Trophoblast cell (in vitro differentiated cells and primary cell): ENCODE data around the gene TMEM179B.

Source experiments
- DNase-seq, 2 donors: peaks; one replicate each; pipeline ENCODE4 v3.0.0-alpha.2; 2016
- H2AFZ ChIP-seq: 2 replicates; pipeline ENCODE4 v1.6.1; 2013; ENCODE audit warnings: low read length, moderate library complexity, mild to moderate bottlenecking; ENCODE audit not compliant: insufficient read depth, poor library complexity
- H2AK5ac ChIP-seq: 2 replicates; pipeline ENCODE4 v1.6.1; 2013; ENCODE audit warnings: mild to moderate bottlenecking, low read length
- H2BK120ac ChIP-seq: 2 replicates; pipeline ENCODE4 v1.6.1; 2013; ENCODE audit warnings: low read length, mild to moderate bottlenecking, moderate library complexity; ENCODE audit not compliant: insufficient read depth, poor library complexity
- H2BK12ac ChIP-seq: 2 replicates; pipeline ENCODE4 v1.6.1; 2013; ENCODE audit warnings: mild to moderate bottlenecking, low read length, moderate library complexity
- H2BK5ac ChIP-seq: 2 replicates; pipeline ENCODE4 v1.6.1; 2013; ENCODE audit warnings: low read length, low read depth, moderate library complexity, mild to moderate bottlenecking; ENCODE audit not compliant: poor library complexity
- H3K14ac ChIP-seq: 2 replicates; pipeline ENCODE4 v1.6.1; 2013; ENCODE audit warnings: mild to moderate bottlenecking, low read length
- H3K18ac ChIP-seq: 2 replicates; pipeline ENCODE4 v1.6.1; 2013; ENCODE audit warnings: mild to moderate bottlenecking, low read length
- H3K23ac ChIP-seq: 2 replicates; pipeline ENCODE4 v1.6.1; 2013; ENCODE audit warnings: low read length
- H3K27ac ChIP-seq: 2 replicates; pipeline ENCODE4 v1.5.1; 2013; ENCODE audit warnings: low read depth, mild to moderate bottlenecking, inconsistent platforms, low read length, moderate library complexity
- H3K27me3 ChIP-seq: 2 replicates; pipeline ENCODE4 v1.6.1; 2013; ENCODE audit warnings: inconsistent platforms, mild to moderate bottlenecking, low read length, moderate library complexity; ENCODE audit not compliant: insufficient read depth
- H3K36me3 ChIP-seq, 2 experiments: 1 replicate in 1 of 2; 2 replicates in 1 of 2; pipeline ENCODE4 v1.6.1; 2013; ENCODE audit warnings: low read length in 2 of 2, mild to moderate bottlenecking in 2 of 2, moderate library complexity in 1 of 2; ENCODE audit not compliant: insufficient read depth in 2 of 2, control insufficient read depth in 1 of 2
- H3K4ac ChIP-seq: 2 replicates; pipeline ENCODE4 v1.6.1; 2013; ENCODE audit warnings: low read depth, mild to moderate bottlenecking, low read length, moderate library complexity
- H3K4me1 ChIP-seq, 2 experiments: 1 replicate in 1 of 2; 2 replicates in 1 of 2; pipeline ENCODE4 v1.6.1; 2013; ENCODE audit warnings: low read length in 2 of 2, mild to moderate bottlenecking in 2 of 2, moderate library complexity in 1 of 2; ENCODE audit not compliant: insufficient read depth in 2 of 2, control insufficient read depth in 1 of 2
- H3K4me2 ChIP-seq: 2 replicates; pipeline ENCODE4 v1.6.1; 2013; ENCODE audit warnings: inconsistent platforms, mild to moderate bottlenecking, low read length, moderate library complexity
- H3K4me3 ChIP-seq: 2 replicates; pipeline ENCODE4 v1.5.1; 2013; ENCODE audit warnings: mild to moderate bottlenecking, low read depth, low read length, inconsistent platforms
- H3K79me1 ChIP-seq: one replicate; pipeline ENCODE4 v1.6.1; 2013; ENCODE audit warnings: low read length
- H3K79me2 ChIP-seq: 2 replicates; pipeline ENCODE4 v1.6.1; 2013; ENCODE audit warnings: low read length, mild to moderate bottlenecking; ENCODE audit not compliant: control insufficient read depth, insufficient read depth, poor library complexity
- H3K9ac ChIP-seq: 2 replicates; pipeline ENCODE4 v1.6.1; 2013; ENCODE audit warnings: mild to moderate bottlenecking, low read length
- H3K9me3 ChIP-seq: 2 replicates; pipeline ENCODE4 v1.6.1; 2013; ENCODE audit warnings: low read depth, mild to moderate bottlenecking, control low read depth, inconsistent platforms, low read length; ENCODE audit not compliant: insufficient read depth
- H4K12ac ChIP-seq: 2 replicates; pipeline ENCODE4 v1.6.1; 2013; ENCODE audit warnings: low read depth, mild to moderate bottlenecking, low read length, moderate library complexity
- H4K8ac ChIP-seq: 2 replicates; pipeline ENCODE4 v1.6.1; 2013; ENCODE audit warnings: low read depth, mild to moderate bottlenecking, low read length, moderate library complexity
- H4K91ac ChIP-seq: one replicate; pipeline ENCODE4 v1.6.1; 2013; ENCODE audit warnings: low read depth, mild to moderate bottlenecking, low read length, moderate library complexity
- WGBS: extraction: QIAGEN DNeasy Blood & Tissue Kit; methylation state at CpG from one replicate; pipeline ENCODE4 v1.1.7; 2013; ENCODE audit warnings: missing lambda C conversion rate; ENCODE audit not compliant: insufficient read length, insufficient coverage; ENCODE audit errors: extremely low coverage; 5-methylcytosine and 5-hydroxymethylcytosine counted together

The TMEM179B gene

DNA sequence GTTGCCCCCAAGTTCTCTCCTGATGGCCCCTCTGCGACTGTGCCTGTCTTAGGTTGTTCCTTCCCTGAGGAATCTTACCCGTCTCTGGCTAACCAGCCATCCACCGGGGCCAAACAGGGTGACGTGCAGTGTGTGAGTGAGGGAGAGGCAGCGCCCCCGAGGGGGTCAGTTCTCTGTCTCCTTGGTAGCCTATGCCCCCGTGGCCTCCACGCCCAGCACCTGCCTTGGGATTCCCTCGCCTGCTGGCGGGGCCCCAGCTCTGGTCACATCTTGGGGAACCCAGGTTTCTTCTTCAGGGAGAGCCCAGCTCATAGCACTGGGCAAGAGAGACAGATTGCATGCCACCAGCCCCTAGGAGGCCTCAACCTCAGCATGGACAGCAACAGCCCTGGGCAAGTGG, 12.3 kb downstream of the TMEM179B start:
- Histone ChIP-seq H3K36me3 (peaks cover 72 to 82% of the 10 kb centered on the region in 2 experiments), H3K4me1 (peaks cover 2 to 3% of the 10 kb centered on the region in 2 experiments), H3K79me2 (peaks cover 2% of the 10 kb centered on the region), H3K9me3 (peaks cover 1% of the 10 kb centered on the region), H4K12ac (no peak overlapping the region), H4K8ac (no peak overlapping the region), H2BK12ac (no peak overlapping the region), H3K27me3 (no peaks in the 10 kb centered on the region), H3K4me2 (no peak overlapping the region), H3K4me3 (no peak overlapping the region), H3K14ac (no peak overlapping the region), H2AFZ (no peak overlapping the region), H3K27ac (no peak overlapping the region), H2BK5ac (no peak overlapping the region), H3K23ac (no peak overlapping the region), H2AK5ac (no peak overlapping the region), H2BK120ac (no peak overlapping the region), H3K79me1 (no peaks in the 10 kb centered on the region), H4K91ac (no peak overlapping the region), H3K9ac (no peak overlapping the region), H3K4ac (no peak overlapping the region), H3K18ac (no peak overlapping the region)
- no peak for DNase-seq
- no CpG with 5 or more reads among the region's 10 CpGs for WGBS

DNA sequence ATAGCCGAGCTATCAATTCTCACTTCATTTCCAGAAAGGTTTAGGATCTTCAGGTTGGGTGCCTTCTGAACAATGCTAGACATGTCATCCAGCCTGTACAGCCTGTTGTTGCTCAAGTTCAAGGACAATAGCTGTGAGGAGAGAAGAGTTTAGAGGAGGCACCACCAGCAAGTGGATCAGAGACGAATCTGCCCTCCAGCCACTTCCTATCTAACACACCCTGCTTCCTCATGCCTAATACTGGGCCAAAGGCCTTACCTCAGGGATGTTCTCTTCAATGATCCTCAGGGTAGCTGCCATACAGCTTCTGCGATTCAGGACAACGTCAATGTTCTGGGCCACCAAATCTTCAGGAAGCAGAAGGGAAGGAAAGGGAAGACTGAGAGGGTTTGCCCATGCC, 13.9 kb downstream of the TMEM179B start:
- H4K8ac ChIP-seq = no peak overlapping the region
- H3K4me3 ChIP-seq = no peak overlapping the region
- H2BK12ac ChIP-seq = no peak overlapping the region
- H3K14ac ChIP-seq = no peak overlapping the region
- H3K4ac ChIP-seq = no peak overlapping the region
- H3K4me1 ChIP-seq = peaks cover 4 to 5% of the 10 kb centered on the region in 2 experiments
- peaks cover 8% of the 10 kb centered on the region for H3K79me1 ChIP-seq
- H3K23ac ChIP-seq = no peak overlapping the region
- H2AFZ ChIP-seq = no peak overlapping the region
- DNase-seq = peak; percentile 95 to 97
- H3K18ac ChIP-seq = no peak overlapping the region
- no peak overlapping the region for H2AK5ac ChIP-seq
- WGBS = no CpG with 5 or more reads among the region's 4 CpGs
- H2BK5ac ChIP-seq = no peak overlapping the region
- no peak overlapping the region for H4K12ac ChIP-seq
- H3K9ac ChIP-seq = no peak overlapping the region
- no peak overlapping the region for H3K27ac ChIP-seq
- H3K79me2 ChIP-seq = peaks cover 9% of the 10 kb centered on the region
- H3K27me3 ChIP-seq = no peaks in the 10 kb centered on the region
- H2BK120ac ChIP-seq = no peak overlapping the region
- no peak overlapping the region for H3K4me2 ChIP-seq
- H3K36me3 ChIP-seq = peaks cover 64 to 66% of the 10 kb centered on the region in 2 experiments
- H3K9me3 ChIP-seq = peaks cover 1% of the 10 kb centered on the region
- H4K91ac ChIP-seq = no peak overlapping the region

DNA sequence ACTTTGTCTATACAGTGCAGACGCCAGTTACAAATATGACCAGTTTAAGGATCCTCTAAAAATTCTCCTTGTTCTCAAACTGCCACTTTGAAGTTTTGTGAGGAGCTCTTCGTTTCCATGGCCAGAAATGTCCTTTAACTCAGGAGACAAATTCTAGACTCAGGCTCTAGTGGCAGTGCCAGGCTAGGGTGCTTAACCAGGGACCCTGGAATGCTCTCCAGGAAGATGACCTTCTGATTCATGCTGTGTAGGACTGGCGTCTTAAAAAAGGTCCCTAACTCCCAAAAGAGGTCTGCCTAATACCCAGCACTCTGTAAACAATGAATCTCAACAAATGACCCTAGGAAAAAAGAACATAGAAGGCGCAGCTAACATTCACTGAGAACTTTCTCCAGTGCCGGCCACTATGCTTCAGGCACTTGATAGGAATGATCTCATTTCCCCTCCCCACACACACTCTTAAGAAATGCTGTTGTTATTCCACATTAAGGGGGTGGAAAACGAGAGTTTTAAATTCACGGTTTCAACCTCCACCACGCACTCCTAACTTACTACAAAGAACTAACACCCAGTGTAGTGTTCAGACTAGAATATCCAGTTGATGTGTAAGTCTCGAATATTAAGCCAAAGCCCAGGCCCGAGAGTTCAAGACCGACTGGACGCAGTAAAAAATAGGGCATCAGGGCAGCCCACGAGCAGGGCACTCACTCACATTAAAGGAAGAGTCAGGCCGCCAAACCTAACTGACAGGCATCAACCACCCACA, 17.3 kb downstream of the TMEM179B start:
- Histone ChIP-seq H3K23ac (no peak overlapping the region), H2BK12ac (no peak overlapping the region), H3K36me3 (peaks cover 36 to 39% of the 10 kb centered on the region in 2 experiments), H4K12ac (peak overlapping the region; percentile 70), H2BK5ac (peak overlapping the region; percentile 68), H3K14ac (peak overlapping the region; percentile 86), H3K27me3 (no peaks in the 10 kb centered on the region), H3K79me1 (peaks cover 8% of the 10 kb centered on the region), H3K4me2 (peak overlapping the region; percentile 62), H3K9me3 (no peaks in the 10 kb centered on the region), H2BK120ac (peak overlapping the region; percentile 11), H3K4ac (peak overlapping the region; percentile 77), H3K18ac (peak overlapping the region; percentile 80), H2AFZ (no peak overlapping the region), H3K4me1 (peaks cover 7 to 15% of the 10 kb centered on the region in 2 experiments), H3K4me3 (peak overlapping the region; percentile 91), H4K8ac (peak overlapping the region; percentile 83), H2AK5ac (peak overlapping the region; percentile 57), H3K27ac (peak overlapping the region; percentile 55), H3K79me2 (peaks cover 9% of the 10 kb centered on the region), H4K91ac (peak overlapping the region; percentile 55), H3K9ac (peak overlapping the region; percentile 96)
- peak in 1 of 2 donors; percentile 60 for DNase-seq
- WGBS = no CpG with 5 or more reads among the region's 14 CpGs

DNA sequence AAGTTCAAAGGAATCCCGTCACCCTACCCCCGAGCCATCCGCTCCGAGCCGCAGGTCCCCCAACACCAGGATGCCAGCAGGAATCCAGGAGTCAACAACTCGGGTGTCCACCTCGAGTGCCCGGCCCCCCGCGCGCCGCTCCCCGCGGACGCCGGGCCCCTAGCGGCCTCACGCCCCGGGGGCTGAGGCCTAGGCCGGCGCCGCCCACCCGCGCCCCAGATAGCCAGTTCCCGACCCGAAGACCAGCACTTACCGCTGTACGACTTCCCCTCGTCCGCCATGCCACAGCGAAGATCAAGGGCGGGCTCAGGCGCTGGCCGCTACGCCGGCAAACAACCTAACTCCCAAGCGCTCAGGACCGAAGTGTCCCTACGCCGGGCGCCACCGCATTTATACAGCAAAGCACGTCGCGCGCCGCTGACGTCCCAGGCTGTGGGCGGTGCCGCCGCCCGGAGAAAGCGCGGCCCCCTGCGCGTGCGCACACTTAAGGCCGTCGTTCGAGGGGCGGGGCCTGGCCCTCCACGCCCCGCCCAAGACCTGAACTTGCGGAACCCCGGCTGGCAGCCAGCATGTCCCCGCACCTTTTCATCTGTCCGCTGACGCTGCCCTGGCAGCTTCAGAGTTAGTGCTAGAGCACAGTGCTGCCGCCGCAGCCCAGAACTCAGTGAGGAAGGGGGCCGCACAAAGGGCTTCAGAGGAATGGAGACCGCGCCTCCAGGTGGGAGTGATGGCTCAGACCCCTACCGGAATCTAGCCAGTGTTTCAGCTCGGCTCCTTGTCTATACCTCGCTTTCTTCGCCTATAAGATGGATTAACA, 18.1 kb downstream of the TMEM179B start, which contains the start of gene NXF1:
Gene NXF1, minus strand, starts transcription at position 365 of the 817 bp plus-strand sequence. Its CDS starts 84 bp downstream, at position 281.
- peak within 1 kb of the TSS; percentile 81 for H3K27ac ChIP-seq

More for the DNA sequence above, 18.1 kb downstream of the TMEM179B start, which contains the start of gene NXF1:
- H2AFZ ChIP-seq = peak within 1 kb of the TSS; percentile 91
- peak within 1 kb of the TSS; percentile 77 for H3K4ac ChIP-seq
- no peaks in the 10 kb centered on the region for H3K9me3 ChIP-seq
- no peak within 1 kb of the TSS for H3K23ac ChIP-seq
- H3K4me3 ChIP-seq = peak within 1 kb of the TSS; percentile 91
- H4K12ac ChIP-seq = peak within 1 kb of the TSS; percentile 83
- H2BK5ac ChIP-seq = peak within 1 kb of the TSS; percentile 68
- peaks cover 9% of the 10 kb centered on the region for H3K79me2 ChIP-seq
- DNase-seq = peak; percentile 96 to 99
- peak within 1 kb of the TSS; percentile 80 for H3K18ac ChIP-seq
- no peaks in the 10 kb centered on the region for H3K27me3 ChIP-seq
- peaks cover 8% of the 10 kb centered on the region for H3K79me1 ChIP-seq
- peak within 1 kb of the TSS; percentile 93 for H3K14ac ChIP-seq
- no peak within 1 kb of the TSS for H2BK12ac ChIP-seq
- peak within 1 kb of the TSS; percentile 57 for H2AK5ac ChIP-seq
- peak within 1 kb of the TSS; percentile 96 for H3K9ac ChIP-seq
- peak within 1 kb of the TSS; percentile 52 for H2BK120ac ChIP-seq
- H4K91ac ChIP-seq = peak within 1 kb of the TSS; percentile 84
- peaks cover 7 to 15% of the 10 kb centered on the region in 2 experiments for H3K4me1 ChIP-seq
- peak within 1 kb of the TSS; percentile 91 for H4K8ac ChIP-seq
- no CpG with 5 or more reads among the region's 77 CpGs for WGBS
- H3K36me3 ChIP-seq = peaks cover 29 to 31% of the 10 kb centered on the region in 2 experiments
- peak within 1 kb of the TSS; percentile 95 for H3K4me2 ChIP-seq
